ENCODE results near the gene NOM1. TPM values are rescaled to one million over a fixed set of nuclear protein-coding genes. Genes with fewer than 3 reads are reported as not detected.

The NOM1 gene
- total RNA-seq, 3 donors from 2014 or later (not counting 1 experiment from before 2014, with no cell fraction given): 22.5 to 35.6 (median 34.7) TPM

- Histone ChIP-seq H3K4me3 (ENCODE audit: low read length) (no peak overlapping the region), H3K4me1 (ENCODE audit: control insufficient read depth, insufficient read depth, low read length) (peaks cover 15% of the 10 kb centered on the region), H3K27ac (ENCODE audit: low read length) (no peak overlapping the region), H3K27me3 (ENCODE audit: control insufficient read depth, insufficient read depth, low read length) (peaks cover 63% of the 10 kb centered on the region), H3K9me3 (ENCODE audit: control insufficient read depth, insufficient read depth, low read length) (no peaks in the 10 kb centered on the region), H3K36me3 (ENCODE audit: control insufficient read depth, insufficient read depth, low read length) (no peaks in the 10 kb centered on the region)
- H3K27ac Mint-ChIP-seq: no peak overlapping the region
- H3K36me3 Mint-ChIP-seq: no peaks in the 10 kb centered on the region
- ATAC-seq (no peak), DNase-seq (no peak)
- peaks cover 54 to 60% of the 10 kb centered on the region in 2 donors for H3K27me3 Mint-ChIP-seq (ENCODE audit: low read depth in 2 of 2)
- peaks cover 0 to 5% of the 10 kb centered on the region in 2 donors for H3K4me1 Mint-ChIP-seq
- intact Hi-C loops (cut with micrococcal nuclease): no loop called here
- no peak for TF ChIP-seq CTCF (IDR thresholded peaks at IDR 0.05)
- WGBS (ENCODE audit: insufficient coverage): 4% methylated on average over 50 of the region's 50 CpGs
- H3K4me3 Mint-ChIP-seq: no peak overlapping the region
- no peaks in the 10 kb centered on the region for H3K9me3 Mint-ChIP-seq
Measured at GRCh38 chr7:157018997-157019608, 69.6 kb downstream of the NOM1 start.

GRCh38 chr7:157019718-157020451 lies 70.4 kb downstream of the NOM1 start:
- no peak for TF ChIP-seq CTCF (IDR thresholded peaks at IDR 0.05)
- WGBS (ENCODE audit: insufficient coverage): 16% methylated on average over 24 of the region's 25 CpGs
- Mint-ChIP-seq H3K27me3 (ENCODE audit: low read depth in 2 of 2) (peaks cover 56 to 61% of the 10 kb centered on the region in 2 donors), H3K36me3 (no peaks in the 10 kb centered on the region), H3K4me1 (peaks cover 0 to 5% of the 10 kb centered on the region in 2 donors), H3K4me3 (no peak overlapping the region), H3K27ac (no peak overlapping the region), H3K9me3 (no peaks in the 10 kb centered on the region)
- no peak overlapping the region for H3K27ac ChIP-seq (ENCODE audit: low read length)
- no peak for ATAC-seq
- peaks cover 15% of the 10 kb centered on the region for H3K4me1 ChIP-seq (ENCODE audit: control insufficient read depth, insufficient read depth, low read length)
- no peak overlapping the region for H3K4me3 ChIP-seq (ENCODE audit: low read length)
- no peak for DNase-seq
- H3K9me3 ChIP-seq (ENCODE audit: control insufficient read depth, insufficient read depth, low read length): no peaks in the 10 kb centered on the region
- intact Hi-C loops (cut with micrococcal nuclease): no loop called here
- peaks cover 56% of the 10 kb centered on the region for H3K27me3 ChIP-seq (ENCODE audit: control insufficient read depth, insufficient read depth, low read length)
- no peaks in the 10 kb centered on the region for H3K36me3 ChIP-seq (ENCODE audit: control insufficient read depth, insufficient read depth, low read length)

GRCh38 chr7:157020514-157021070 lies 71.1 kb downstream of the NOM1 start:
- Mint-ChIP-seq H3K27ac (no peak overlapping the region), H3K4me1 (peaks cover 0 to 5% of the 10 kb centered on the region in 2 donors), H3K36me3 (no peaks in the 10 kb centered on the region), H3K4me3 (peak overlapping the region; percentile 2), H3K9me3 (no peaks in the 10 kb centered on the region), H3K27me3 (ENCODE audit: low read depth in 2 of 2) (peaks cover 59 to 62% of the 10 kb centered on the region in 2 donors)
- H3K4me1 ChIP-seq (ENCODE audit: control insufficient read depth, insufficient read depth, low read length): peaks cover 15% of the 10 kb centered on the region
- H3K36me3 ChIP-seq (ENCODE audit: control insufficient read depth, insufficient read depth, low read length): no peaks in the 10 kb centered on the region
- intact Hi-C loops (cut with micrococcal nuclease): no loop called here
- 7% methylated on average over 38 of the region's 38 CpGs for WGBS (ENCODE audit: insufficient coverage)
- H3K27ac ChIP-seq (ENCODE audit: low read length): no peak overlapping the region
- ATAC-seq: no peak
- DNase-seq: no peak
- no peaks in the 10 kb centered on the region for H3K9me3 ChIP-seq (ENCODE audit: control insufficient read depth, insufficient read depth, low read length)
- no peak for TF ChIP-seq CTCF (IDR thresholded peaks at IDR 0.05)
- H3K4me3 ChIP-seq (ENCODE audit: low read length): no peak overlapping the region
- peaks cover 49% of the 10 kb centered on the region for H3K27me3 ChIP-seq (ENCODE audit: control insufficient read depth, insufficient read depth, low read length)
